Neural cell (in vitro differentiated cells): ENCODE data around the gene ANAPC2. TPM values are rescaled to one million over a fixed set of nuclear protein-coding genes. Genes with fewer than 3 reads are reported as not detected.

Experiments used
- H2AFZ ChIP-seq: fragments of 200-600, 300-800 bp; sonication (generic), shearing (Covaris generic); 2 replicates; pipeline ENCODE4 v1.6.0; 2014; ENCODE audit warnings: low read depth, mild to moderate bottlenecking, antibody characterized with exemption, low read length, moderate library complexity
- H3F3A ChIP-seq: fragments of 200-600 bp; shearing (Covaris generic); 2 replicates; pipeline ENCODE4 v1.6.1; 2016; ENCODE audit warnings: mild to moderate bottlenecking, moderate library complexity, mixed read lengths, antibody characterized with exemption, low read length; ENCODE audit not compliant: insufficient read depth, poor library complexity, severe bottlenecking
- H3K27ac ChIP-seq: fragments of 200-600, 300-800 bp; sonication (generic), shearing (Covaris generic); 2 replicates; pipeline ENCODE4 v1.5.1; 2014; ENCODE audit warnings: mild to moderate bottlenecking, low read length, moderate library complexity
- H3K27me3 ChIP-seq: fragments of 300-800, 200-600 bp; sonication (generic), shearing (Covaris generic); 2 replicates; pipeline ENCODE4 v1.6.0; 2014; ENCODE audit warnings: mild to moderate bottlenecking, low read depth, low read length, moderate library complexity; ENCODE audit not compliant: insufficient read depth
- H3K36me3 ChIP-seq: fragments of 300-800, 200-600 bp; sonication (generic), shearing (Covaris generic); 2 replicates; pipeline ENCODE4 v1.5.1; 2014; ENCODE audit warnings: mild to moderate bottlenecking, antibody characterized with exemption, low read length, moderate library complexity; ENCODE audit not compliant: insufficient read depth
- H3K4me2 ChIP-seq: fragments of 300-800, 200-600 bp; sonication (generic), shearing (Covaris generic); 2 replicates; pipeline ENCODE4 v1.6.0; 2014; ENCODE audit warnings: mild to moderate bottlenecking, low read length
- H3K4me3 ChIP-seq: fragments of 300-800, 200-600 bp; sonication (generic), shearing (Covaris generic); 2 replicates; pipeline ENCODE4 v1.5.1; 2014; ENCODE audit warnings: mild to moderate bottlenecking, low read length, moderate library complexity
- H3K79me2 ChIP-seq: fragments of 200-600 bp; shearing (Covaris generic); replicated peaks from 2 replicates; pipeline ENCODE4 v1.6.0; 2014; ENCODE audit warnings: mild to moderate bottlenecking, low read length, moderate library complexity; ENCODE audit not compliant: insufficient read depth
- H3K9ac ChIP-seq: fragments of 300-800, 200-600 bp; sonication (generic), shearing (Covaris generic); 2 replicates; pipeline ENCODE4 v1.6.1; 2016; ENCODE audit warnings: mild to moderate bottlenecking, low read length, mixed read lengths
- H3K9me2 ChIP-seq: fragments of 200-600 bp; shearing (Covaris generic); 2 replicates; pipeline ENCODE4 v1.6.1; 2016; ENCODE audit warnings: mild to moderate bottlenecking, low read length, mixed read lengths; ENCODE audit not compliant: insufficient read depth
- H3K9me3 ChIP-seq: fragments of 200-600, 300-800 bp; sonication (generic), shearing (Covaris generic); 2 replicates; pipeline ENCODE4 v1.6.1; 2016; ENCODE audit warnings: mild to moderate bottlenecking, mixed run types, low read length, moderate library complexity, mixed read lengths
- H4K20me1 ChIP-seq: fragments of 200-600 bp; shearing (Covaris generic); 2 replicates; pipeline ENCODE4 v1.6.1; 2016; ENCODE audit warnings: mild to moderate bottlenecking, mixed run types; ENCODE audit not compliant: insufficient read depth
- CTCF ChIP-seq: fragments of 450-650 bp; IDR thresholded peaks from 2 replicates; pipeline ENCODE4 v1.5.1; 2014; ENCODE audit warnings: antibody characterized with exemption, mild to moderate bottlenecking, moderate library complexity; ENCODE audit not compliant: poor library complexity, severe bottlenecking
- EP300 ChIP-seq: fragments of 450-650 bp; conservative IDR thresholded peaks from 2 replicates; pipeline ENCODE4 v1.6.1; 2014; ENCODE audit warnings: antibody characterized with exemption, mild to moderate bottlenecking, moderate library complexity; ENCODE audit not compliant: poor library complexity, severe bottlenecking
- EZH2 ChIP-seq: fragments of 200-600, 300-800 bp; shearing (Covaris generic), sonication (generic); IDR thresholded peaks from 2 replicates; pipeline ENCODE4 v1.6.1; 2014; ENCODE audit warnings: antibody characterized with exemption, low read length, borderline replicate concordance, mild to moderate bottlenecking; ENCODE audit not compliant: insufficient read depth, poor library complexity, severe bottlenecking
- MXI1 ChIP-seq: fragments of 450-650 bp; conservative IDR thresholded peaks from 2 replicates; pipeline ENCODE4 v1.6.1; 2014; ENCODE audit warnings: antibody characterized with exemption, mild to moderate bottlenecking; ENCODE audit not compliant: poor library complexity, severe bottlenecking
- POLR2AphosphoS5 ChIP-seq: IDR thresholded peaks from 2 replicates; pipeline ENCODE4 v1.6.1; 2012
- RAD21 ChIP-seq: fragments of 450-650 bp; conservative IDR thresholded peaks from 2 replicates; pipeline ENCODE4 v1.6.1; 2014; ENCODE audit warnings: antibody characterized with exemption, mild to moderate bottlenecking, moderate library complexity
- REST ChIP-seq: IDR thresholded peaks from 2 replicates; pipeline ENCODE4 v1.6.1; 2012; ENCODE audit warnings: borderline replicate concordance
- SMC3 ChIP-seq: fragments of 450-650 bp; conservative IDR thresholded peaks from 2 replicates; pipeline ENCODE4 v1.6.1; 2014; ENCODE audit warnings: antibody characterized with exemption, mild to moderate bottlenecking, moderate library complexity; ENCODE audit not compliant: poor library complexity
- TAF1 ChIP-seq: IDR thresholded peaks from 2 replicates; pipeline ENCODE4 v1.6.1; 2012; ENCODE audit warnings: low read depth
- polyA plus RNA-seq: library from polyadenylated mRNA; depleted of rRNA; stranded (reverse); fragments of >200 nt; gene quantifications from 2 replicates; pipeline ENCODE4 v1.2.3, GENCODE V29; 2014

The ANAPC2 gene
- polyA plus RNA-seq, 1 donor from 2014 or later = 38.1 TPM

- H3K79me2 ChIP-seq = no peaks in the 10 kb centered on the region
- no peaks in the 10 kb centered on the region for H3F3A ChIP-seq
- no peak within 1 kb of the TSS for H3K4me2 ChIP-seq
- H3K36me3 ChIP-seq = no peaks in the 10 kb centered on the region
- H3K27ac ChIP-seq = no peak within 1 kb of the TSS
- H3K9me2 ChIP-seq = no peaks in the 10 kb centered on the region
- no peaks in the 10 kb centered on the region for H3K9me3 ChIP-seq
- no peak for TF ChIP-seq TAF1
- no peak for TF ChIP-seq SMC3
- TF ChIP-seq POLR2AphosphoS5 = no peak
- no peak for TF ChIP-seq CTCF
- no peak for TF ChIP-seq REST
- no peak for TF ChIP-seq EP300
- TF ChIP-seq EZH2 = no peak
- no peak for TF ChIP-seq RAD21
- no peak for TF ChIP-seq MXI1
- no peaks in the 10 kb centered on the region for H4K20me1 ChIP-seq
- no peak within 1 kb of the TSS for H3K4me3 ChIP-seq
- H3K27me3 ChIP-seq = no peaks in the 10 kb centered on the region
- H3K9ac ChIP-seq = no peak within 1 kb of the TSS
- H2AFZ ChIP-seq = no peak within 1 kb of the TSS
Observed at GRCh38 chr9:137230705-137231371, 42.5 kb upstream of the ANAPC2 start, which contains the start of gene SLC34A3. SLC34A3 (plus strand) TSS chr9:137230901; CDS start chr9:137231703, 802 bp downstream.

DNA sequence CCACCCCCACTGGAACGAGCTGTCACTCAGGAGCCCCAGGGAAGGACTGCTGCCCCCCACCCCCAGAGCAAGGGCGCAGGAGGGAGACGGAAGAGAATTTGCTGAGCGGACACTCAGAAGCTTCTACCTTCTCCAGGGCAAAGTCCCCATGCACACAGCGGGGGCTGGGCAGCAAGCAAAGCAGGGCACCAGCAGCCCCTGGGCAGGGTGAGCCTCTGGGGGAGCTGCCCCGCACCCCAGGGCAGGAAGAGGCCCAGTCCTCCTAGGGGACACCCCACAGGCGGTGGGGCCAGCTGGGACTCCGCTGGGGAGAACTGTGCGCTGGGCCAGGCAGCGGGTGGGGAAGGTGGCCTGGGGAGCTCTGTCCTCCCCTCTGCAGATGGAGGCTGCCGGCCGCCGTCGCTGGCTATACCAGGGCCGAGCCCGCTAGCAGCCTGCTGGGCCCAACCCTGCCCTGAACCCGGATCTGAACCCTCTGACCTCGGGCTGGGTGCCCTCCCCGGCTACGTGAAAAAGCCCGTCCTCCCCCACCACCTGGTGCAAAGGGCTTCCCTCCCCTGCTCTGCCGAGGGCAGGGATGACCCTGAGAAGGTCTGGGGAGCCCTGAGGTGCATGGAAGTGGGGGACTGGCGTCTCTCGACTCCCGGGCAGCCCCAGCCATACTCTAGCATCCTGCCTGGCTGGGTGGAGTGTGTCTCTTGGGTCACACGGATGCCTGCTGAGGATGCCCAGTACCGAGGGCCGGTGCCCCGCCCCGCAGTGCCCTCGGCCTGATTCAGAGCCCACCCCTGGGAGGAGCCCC lies 41.7 kb upstream of the ANAPC2 start:
- no peak overlapping the region for H2AFZ ChIP-seq
- H3K4me2 ChIP-seq = no peak overlapping the region
- H4K20me1 ChIP-seq = no peaks in the 10 kb centered on the region
- H3K9ac ChIP-seq = no peak overlapping the region
- H3F3A ChIP-seq = no peaks in the 10 kb centered on the region
- no peaks in the 10 kb centered on the region for H3K9me2 ChIP-seq
- no peaks in the 10 kb centered on the region for H3K9me3 ChIP-seq
- H3K27ac ChIP-seq = no peak overlapping the region
- H3K4me3 ChIP-seq = no peak overlapping the region
- TF ChIP-seq SMC3 (no peak), EP300 (no peak), POLR2AphosphoS5 (no peak), REST (no peak), EZH2 (no peak), MXI1 (no peak), CTCF (no peak), RAD21 (no peak), TAF1 (no peak)
- no peaks in the 10 kb centered on the region for H3K27me3 ChIP-seq
- no peaks in the 10 kb centered on the region for H3K36me3 ChIP-seq
- H3K79me2 ChIP-seq = no peaks in the 10 kb centered on the region
